Measurements from ENCODE around the gene WDR35.

- TF ChIP-seq POLR2A (IDR thresholded peaks at IDR 0.05; ENCODE audit: low read length), result no peak
- no peak for TF ChIP-seq GATA1 (IDR thresholded peaks at IDR 0.05; ENCODE audit: low read depth, low read length)
Measured at GRCh38 chr2:20012032-20012281, 22.1 kb upstream of the WDR35 start.
